HCT116 (cell line): Measurements from ENCODE around the gene NCAPH2. TPM values are rescaled to one million over a fixed set of nuclear protein-coding genes. Genes with fewer than 3 reads are reported as not detected.

Experiments used
- ATAC-seq: fragments of 200-7000 bp; cut with Tn5 transposase; 2 replicates; pipeline ENCODE4 v1.9.1; 2020; ENCODE audit warnings: mild to moderate bottlenecking, moderate library complexity
- BruUV-seq: library from RNA; stranded (reverse); fragments of 400-500 nt; replicated peaks from 2 replicates; lab custom pipeline; 2021; lab: Mats Ljungman, UMichigan
- CTCF ChIA-PET: fragments of 300-600 bp; sonication (Branson Sonifier 250); formaldehyde crosslinking; loops from one replicate; lab custom pipeline; 2021; ENCODE audit warnings: antibody characterized with exemption; lab: Charles Lee
- POLR2A ChIA-PET: fragments of 300-600, 350-600 bp; sonication (Branson Sonifier 250); formaldehyde crosslinking; loops from one replicate; lab custom pipeline; 2021; ENCODE audit warnings: antibody characterized with exemption; lab: Charles Lee
- RAD21 ChIA-PET, 2 experiments: fragments of 300-600 bp; sonication (Branson Sonifier 250); formaldehyde crosslinking; loops; one replicate each; lab custom pipeline; 2023; ENCODE audit warnings: low total read pairs in 2 of 2; ENCODE audit not compliant: uncharacterized antibody in 2 of 2, unreplicated experiment in 2 of 2, low non-redundant PET in 1 of 2; lab: Charles Lee
- DNase-seq: peaks from one replicate; pipeline ENCODE4 v3.0.0-alpha.2; 2010; ENCODE audit warnings: low read depth, low spot score
- H2AFZ ChIP-seq: fragments of 200-600 bp; shearing (Covaris generic), sonication (generic); 2 replicates; pipeline ENCODE4 v1.6.1; 2017; ENCODE audit warnings: low read depth, mixed run types, mixed read lengths, antibody characterized with exemption, low read length; ENCODE audit not compliant: poor library complexity, severe bottlenecking
- H3K27ac ChIP-seq: 2 replicates; pipeline ENCODE4 v1.5.1; 2012; ENCODE audit warnings: low read depth, low read length
- H3K27me3 ChIP-seq: fragments of 200-600 bp; sonication (generic); 2 replicates; pipeline ENCODE4 v1.6.1; 2016; ENCODE audit warnings: mixed run types, low read length, mixed read lengths; ENCODE audit not compliant: insufficient read depth
- H3K36me3 ChIP-seq, 2 experiments: fragments of 200-500 bp in 1 of 2; fragments of 200-600 bp in 1 of 2; sonication (Bioruptor generic) in 1 of 2; sonication (generic) in 1 of 2; 2 replicates each; pipeline versions ENCODE4 v1.5.1 to v1.6.1; 2014 to 2016; ENCODE audit warnings: low read length in 2 of 2, inconsistent platforms in 1 of 2, mixed read lengths in 1 of 2, mixed run types in 1 of 2; ENCODE audit not compliant: insufficient read depth in 2 of 2, control insufficient read depth in 1 of 2
- H3K4me1 ChIP-seq, 2 experiments: fragments of 200-600 bp in 1 of 2; sonication (generic) in 1 of 2; 2 replicates each; pipeline versions ENCODE4 v1.5.1 to v1.6.1; 2012 to 2017; ENCODE audit warnings: low read length in 2 of 2, inconsistent platforms in 1 of 2, mild to moderate bottlenecking in 1 of 2, mixed read lengths in 1 of 2, mixed run types in 1 of 2, moderate library complexity in 1 of 2; ENCODE audit not compliant: insufficient read depth in 2 of 2, control insufficient read depth in 1 of 2
- H3K4me2 ChIP-seq: fragments of 200-600 bp; sonication (generic); 2 replicates; pipeline ENCODE4 v1.6.1; 2017; ENCODE audit warnings: mixed run types, low read length, mixed read lengths
- H3K4me3 ChIP-seq, 2 experiments: fragments of 200-600 bp in 1 of 2; sonication (generic) in 1 of 2; replicated peaks in 1 of 2; 2 replicates each; pipeline ENCODE4 v1.5.1; 2011 to 2016; ENCODE audit warnings: low read length in 2 of 2, control low read depth in 1 of 2, low read depth in 1 of 2, mild to moderate bottlenecking in 1 of 2, mixed read lengths in 1 of 2, mixed run types in 1 of 2
- H3K79me2 ChIP-seq: fragments of 200-600 bp; sonication (generic); 2 replicates; pipeline ENCODE4 v1.6.1; 2017; ENCODE audit warnings: mild to moderate bottlenecking, mixed run types, low read length, moderate library complexity, mixed read lengths; ENCODE audit not compliant: insufficient read depth
- H3K9ac ChIP-seq: fragments of 200-600 bp; sonication (generic); 2 replicates; pipeline ENCODE4 v1.6.1; 2016; ENCODE audit warnings: low read length, mixed read lengths
- H3K9me2 ChIP-seq: fragments of 200-600 bp; sonication (generic), shearing (Covaris generic); 2 replicates; pipeline ENCODE4 v1.6.1; 2017; ENCODE audit warnings: mixed run types, mild to moderate bottlenecking, moderate library complexity; ENCODE audit not compliant: insufficient read depth
- H3K9me3 ChIP-seq, 2 experiments: fragments of 200-500 bp in 1 of 2; fragments of 200-600 bp in 1 of 2; sonication (Bioruptor generic) in 1 of 2; sonication (generic) in 1 of 2; 2 replicates each; pipeline ENCODE4 v1.6.1; 2014 to 2017; ENCODE audit warnings: low read length in 2 of 2, mixed read lengths in 2 of 2, inconsistent platforms in 1 of 2, low read depth in 1 of 2, mild to moderate bottlenecking in 1 of 2, mixed run types in 1 of 2, moderate library complexity in 1 of 2; ENCODE audit not compliant: control insufficient read depth in 1 of 2, insufficient read depth in 1 of 2
- H4K20me1 ChIP-seq: fragments of 200-600 bp; sonication (generic), shearing (Covaris generic); 2 replicates; pipeline ENCODE4 v1.6.1; 2017; ENCODE audit warnings: mixed run types, mild to moderate bottlenecking, moderate library complexity; ENCODE audit not compliant: insufficient read depth
- CEBPB ChIP-seq: IDR thresholded peaks from 2 replicates; pipeline ENCODE4 v1.6.1; 2012; ENCODE audit warnings: low read depth
- CTCF ChIP-seq, 3 experiments: fragments of 200-600 bp in 1 of 3; sonication (generic) in 1 of 3; IDR thresholded peaks in 2 of 3; conservative IDR thresholded peaks in 1 of 3; 2 replicates each; pipeline ENCODE4 v1.5.1; 2012 to 2017; ENCODE audit warnings: low read depth in 2 of 3, low read length in 2 of 3, antibody characterized with exemption in 1 of 3, borderline replicate concordance in 1 of 3, control low read depth in 1 of 3, mild to moderate bottlenecking in 1 of 3, mixed read lengths in 1 of 3, mixed run types in 1 of 3, moderate library complexity in 1 of 3; ENCODE audit not compliant: insufficient read depth in 1 of 3
- EGR1 ChIP-seq: IDR thresholded peaks from 2 replicates; pipeline ENCODE4 v1.6.1; 2012; ENCODE audit warnings: low read depth
- EZH2phosphoT487 ChIP-seq: fragments of 200-600 bp; IDR thresholded peaks from 2 replicates; pipeline ENCODE4 v1.6.1; 2018; ENCODE audit warnings: antibody characterized with exemption, borderline replicate concordance
- JUND ChIP-seq: IDR thresholded peaks from 2 replicates; pipeline ENCODE4 v1.6.1; 2012
- POLR2A ChIP-seq: IDR thresholded peaks from 2 replicates; pipeline ENCODE4 v1.7.0; 2011; ENCODE audit warnings: borderline replicate concordance; ENCODE audit not compliant: insufficient read depth, insufficient read length; ENCODE audit errors: extremely low read depth
- POLR2AphosphoS5 ChIP-seq: IDR thresholded peaks from 2 replicates; pipeline ENCODE4 v1.6.1; 2011; ENCODE audit warnings: mild to moderate bottlenecking, low read depth, low read length, moderate library complexity
- SP1 ChIP-seq: IDR thresholded peaks from 2 replicates; pipeline ENCODE4 v1.6.1; 2012; ENCODE audit warnings: low read depth
- SRF ChIP-seq: IDR thresholded peaks from 2 replicates; pipeline ENCODE4 v1.6.1; 2012; ENCODE audit warnings: low read depth
- TCF7L2 ChIP-seq: IDR thresholded peaks from 2 replicates; pipeline ENCODE4 v1.7.0; 2011; ENCODE audit warnings: borderline replicate concordance, inconsistent platforms; ENCODE audit not compliant: insufficient read depth, insufficient read length; ENCODE audit errors: extremely low read depth
- ZBTB33 ChIP-seq: IDR thresholded peaks from 2 replicates; pipeline ENCODE4 v1.6.1; 2011; ENCODE audit warnings: mild to moderate bottlenecking, low read length, moderate library complexity; ENCODE audit not compliant: insufficient replicate concordance; ENCODE audit errors: extremely low read depth
- ZFX ChIP-seq: fragments of 450-650 bp; IDR thresholded peaks from 2 replicates; pipeline ENCODE4 v1.6.1; 2017
- ZNF274 ChIP-seq: fragments of 200-500 bp; sonication (Bioruptor generic); IDR thresholded peaks from 2 replicates; pipeline ENCODE4 v1.6.1; 2014; ENCODE audit warnings: mild to moderate bottlenecking, low read depth, low read length, inconsistent platforms
- intact Hi-C: fragments of 100-400 bp; cut with micrococcal nuclease; formaldehyde crosslinking; loops from 2 replicates; pipeline ENCODE4 v1.10.0; 2022
- total RNA-seq: library from RNA; stranded (reverse); gene quantifications from one replicate; pipeline ENCODE4 v1.2.1, GENCODE V29; 2021; ENCODE audit not compliant: unreplicated experiment
- TF ChIP-seq, protein P1 (sequence below): IDR thresholded peaks from 2 replicates; pipeline ENCODE4 v1.6.1; 2012; ENCODE audit warnings: low read depth
- TF ChIP-seq, protein P2 (sequence below): IDR thresholded peaks from 2 replicates; pipeline ENCODE4 v1.6.1; 2012

NCAPH2 gene
- total RNA-seq, 1 experiment from 2014 or later: 99.1 TPM

DNA sequence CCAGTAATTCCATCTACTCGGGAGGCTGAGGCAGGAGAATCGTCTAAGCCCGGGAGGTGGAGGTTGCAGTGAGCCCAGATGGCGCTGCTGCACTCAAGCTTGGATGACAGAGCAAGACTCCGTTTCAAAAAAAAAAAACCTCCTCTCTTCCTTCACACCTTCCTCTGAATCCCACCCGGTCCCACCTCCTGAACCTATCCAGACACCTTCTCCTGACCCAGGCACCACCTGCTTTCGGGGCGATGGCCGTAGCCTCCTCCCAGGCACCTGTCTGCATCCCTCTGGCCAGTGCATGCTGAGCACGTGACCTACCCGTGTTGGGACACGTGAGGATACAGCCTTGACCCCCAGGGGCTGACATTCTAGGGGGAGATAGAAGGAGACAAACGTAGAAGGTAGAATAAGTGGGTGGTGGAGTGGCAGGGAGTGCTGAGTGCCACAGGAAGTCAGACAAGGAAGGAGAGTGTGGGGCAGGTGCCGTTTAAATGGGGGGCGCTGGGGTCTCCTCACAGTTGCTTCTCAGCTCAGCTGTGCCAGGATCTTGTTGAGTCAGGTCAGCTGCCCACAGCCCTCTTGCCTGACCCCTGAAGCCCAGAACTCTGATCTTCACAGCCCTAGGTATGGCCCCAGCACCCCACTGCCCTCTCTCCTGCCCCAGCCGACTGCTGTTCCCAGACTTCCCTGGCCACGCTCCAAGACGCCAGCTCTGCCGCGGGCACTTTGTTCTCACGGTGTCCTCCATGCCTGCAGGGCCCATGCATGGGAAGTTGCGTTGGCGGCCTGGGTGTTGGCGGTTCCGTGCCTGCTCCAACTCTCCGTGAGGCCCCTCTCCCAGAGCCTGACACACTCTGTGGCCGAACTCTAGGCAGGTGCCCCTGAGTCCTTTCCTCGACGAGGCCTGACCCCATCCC is 22.5 kb upstream of the NCAPH2 start:
- Histone ChIP-seq H3K4me1 (peaks cover 8 to 32% of the 10 kb centered on the region in 2 experiments; a peak in 3 of 4 replicates), H2AFZ (no peak overlapping the region), H3K4me3 (no peak overlapping the region), H3K9me3 (no peaks in the 10 kb centered on the region), H4K20me1 (no peaks in the 10 kb centered on the region), H3K27me3 (no peaks in the 10 kb centered on the region), H3K36me3 (no peaks in the 10 kb centered on the region), H3K9me2 (no peaks in the 10 kb centered on the region), H3K79me2 (no peaks in the 10 kb centered on the region), H3K27ac (no peak overlapping the region), H3K4me2 (no peak overlapping the region), H3K9ac (no peak overlapping the region)
- ChIA-PET RAD21 (no interaction called here), CTCF (interaction anchor here (0.6 to 1.6 kb wide), 3 partner anchors 13 to 249 kb away, joined by 3 to 4 read pairs (median 4); no protein-coding TSS in a partner anchor), POLR2A (no interaction called here)
- 0 out of 6 replicates have a peak, but pooled peaks of 1 of the 3 experiments have one; percentile 6 for TF ChIP-seq CTCF (IDR thresholded peaks at IDR 0.05 in 2 of 3, conservative IDR thresholded peaks at IDR 0.05 in 1 of 3; ENCODE audit: borderline replicate concordance in 1 of 3, insufficient read depth in 1 of 3, low read depth in 2 of 3, low read length in 2 of 3)
- TF ChIP-seq, protein P1, sequence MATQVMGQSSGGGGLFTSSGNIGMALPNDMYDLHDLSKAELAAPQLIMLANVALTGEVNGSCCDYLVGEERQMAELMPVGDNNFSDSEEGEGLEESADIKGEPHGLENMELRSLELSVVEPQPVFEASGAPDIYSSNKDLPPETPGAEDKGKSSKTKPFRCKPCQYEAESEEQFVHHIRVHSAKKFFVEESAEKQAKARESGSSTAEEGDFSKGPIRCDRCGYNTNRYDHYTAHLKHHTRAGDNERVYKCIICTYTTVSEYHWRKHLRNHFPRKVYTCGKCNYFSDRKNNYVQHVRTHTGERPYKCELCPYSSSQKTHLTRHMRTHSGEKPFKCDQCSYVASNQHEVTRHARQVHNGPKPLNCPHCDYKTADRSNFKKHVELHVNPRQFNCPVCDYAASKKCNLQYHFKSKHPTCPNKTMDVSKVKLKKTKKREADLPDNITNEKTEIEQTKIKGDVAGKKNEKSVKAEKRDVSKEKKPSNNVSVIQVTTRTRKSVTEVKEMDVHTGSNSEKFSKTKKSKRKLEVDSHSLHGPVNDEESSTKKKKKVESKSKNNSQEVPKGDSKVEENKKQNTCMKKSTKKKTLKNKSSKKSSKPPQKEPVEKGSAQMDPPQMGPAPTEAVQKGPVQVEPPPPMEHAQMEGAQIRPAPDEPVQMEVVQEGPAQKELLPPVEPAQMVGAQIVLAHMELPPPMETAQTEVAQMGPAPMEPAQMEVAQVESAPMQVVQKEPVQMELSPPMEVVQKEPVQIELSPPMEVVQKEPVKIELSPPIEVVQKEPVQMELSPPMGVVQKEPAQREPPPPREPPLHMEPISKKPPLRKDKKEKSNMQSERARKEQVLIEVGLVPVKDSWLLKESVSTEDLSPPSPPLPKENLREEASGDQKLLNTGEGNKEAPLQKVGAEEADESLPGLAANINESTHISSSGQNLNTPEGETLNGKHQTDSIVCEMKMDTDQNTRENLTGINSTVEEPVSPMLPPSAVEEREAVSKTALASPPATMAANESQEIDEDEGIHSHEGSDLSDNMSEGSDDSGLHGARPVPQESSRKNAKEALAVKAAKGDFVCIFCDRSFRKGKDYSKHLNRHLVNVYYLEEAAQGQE: no peak
- peak; percentile 63 for TF ChIP-seq POLR2AphosphoS5
- TF ChIP-seq EGR1: no peak
- TF ChIP-seq CEBPB: no peak
- TF ChIP-seq ZFX: no peak
- TF ChIP-seq JUND: no peak
- TF ChIP-seq SRF: no peak
- TF ChIP-seq ZBTB33: no peak
- TF ChIP-seq EZH2phosphoT487: no peak
- TF ChIP-seq ZNF274: no peak
- no peak for TF ChIP-seq SP1
- TF ChIP-seq POLR2A: no peak
- TF ChIP-seq, protein P2, sequence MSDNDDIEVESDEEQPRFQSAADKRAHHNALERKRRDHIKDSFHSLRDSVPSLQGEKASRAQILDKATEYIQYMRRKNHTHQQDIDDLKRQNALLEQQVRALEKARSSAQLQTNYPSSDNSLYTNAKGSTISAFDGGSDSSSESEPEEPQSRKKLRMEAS: no peak
- peak; percentile 94 for TF ChIP-seq TCF7L2
- ATAC-seq (no peak), DNase-seq (no peak)
- intact Hi-C loops: no loop called here
- no TSS peak for BruUV-seq
